ENCODE data around the gene HOXD10.
A peak's percentile ranks its signal among the peaks of the same experiment; 100 is the strongest.

HOXD10 gene

DNA sequence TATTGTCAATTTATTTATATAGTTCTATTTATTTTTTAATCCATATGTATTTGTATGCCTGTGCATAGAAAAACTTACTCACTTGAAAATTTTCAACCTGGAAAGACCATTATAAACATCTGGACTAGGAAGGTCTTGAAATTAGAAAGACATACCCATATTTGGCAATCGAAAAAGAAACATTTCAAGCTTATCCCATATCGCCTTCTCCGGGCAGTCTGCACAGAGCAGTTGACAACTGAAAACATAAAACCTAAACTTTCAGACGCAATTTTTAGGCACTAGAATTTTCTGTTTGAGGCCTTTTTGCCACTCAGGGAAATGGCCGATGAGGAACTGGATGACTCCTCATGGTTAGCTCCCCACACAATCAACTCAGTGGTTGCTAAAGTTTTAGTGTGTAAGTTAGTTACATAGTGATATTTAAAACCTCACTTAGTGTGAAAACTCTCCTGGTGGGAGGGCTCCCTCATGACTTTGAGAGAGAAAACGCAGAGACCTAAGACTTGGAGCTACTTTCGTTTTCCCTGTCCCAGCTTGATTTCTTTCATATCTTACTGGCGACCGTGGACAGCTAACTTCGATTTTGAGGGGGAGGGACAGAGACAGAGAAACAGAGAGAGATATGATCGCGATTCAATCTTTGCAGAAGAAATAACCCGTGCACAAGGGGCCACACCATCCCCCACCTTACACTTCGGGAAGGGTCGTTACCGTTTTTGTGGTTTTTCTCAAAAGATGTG, 20.2 kb upstream of the HOXD10 start:
- DNase-seq: no peak

DNA sequence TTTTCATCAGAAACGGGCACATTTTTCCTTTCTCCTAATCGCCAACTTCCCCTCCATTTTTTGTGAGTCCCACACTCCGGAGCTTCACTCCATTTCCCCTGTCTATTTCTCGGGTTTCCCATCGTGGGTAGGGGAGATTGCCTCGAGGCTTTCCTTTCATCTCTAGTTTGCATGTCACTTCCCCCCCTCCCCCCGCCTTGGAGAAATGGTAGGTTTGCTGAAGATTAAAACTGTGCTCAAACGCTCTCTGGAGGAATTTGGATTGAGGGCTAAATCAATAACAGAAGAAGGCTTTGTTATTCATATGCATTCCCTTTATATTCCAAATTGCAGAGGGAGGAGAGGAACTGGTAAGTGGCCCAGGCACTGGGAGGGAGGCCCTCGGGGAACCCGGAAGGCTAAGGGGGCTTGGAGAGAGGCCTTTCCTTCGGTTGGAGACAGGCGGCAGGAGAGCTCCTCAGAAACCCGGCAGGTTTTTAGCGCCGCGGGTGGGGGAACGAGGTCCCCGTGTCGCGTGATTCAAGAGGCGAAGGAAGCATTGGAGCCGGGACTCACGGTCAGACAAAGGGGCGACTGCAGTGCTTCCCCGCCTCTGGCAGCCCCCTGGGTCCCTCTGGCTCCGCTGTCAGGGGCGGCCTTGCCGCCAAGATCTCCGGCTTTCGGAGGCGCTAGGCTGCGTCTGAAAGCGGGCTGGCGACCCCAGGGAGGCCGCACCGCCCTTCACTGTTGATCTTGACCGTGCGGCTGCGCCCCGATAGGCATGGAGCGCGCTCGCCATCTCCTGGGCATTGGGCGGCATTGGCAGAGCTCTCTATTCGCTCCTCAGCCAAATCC, 19.4 kb upstream of the HOXD10 start:
- peak; percentile 61 for DNase-seq

DNA sequence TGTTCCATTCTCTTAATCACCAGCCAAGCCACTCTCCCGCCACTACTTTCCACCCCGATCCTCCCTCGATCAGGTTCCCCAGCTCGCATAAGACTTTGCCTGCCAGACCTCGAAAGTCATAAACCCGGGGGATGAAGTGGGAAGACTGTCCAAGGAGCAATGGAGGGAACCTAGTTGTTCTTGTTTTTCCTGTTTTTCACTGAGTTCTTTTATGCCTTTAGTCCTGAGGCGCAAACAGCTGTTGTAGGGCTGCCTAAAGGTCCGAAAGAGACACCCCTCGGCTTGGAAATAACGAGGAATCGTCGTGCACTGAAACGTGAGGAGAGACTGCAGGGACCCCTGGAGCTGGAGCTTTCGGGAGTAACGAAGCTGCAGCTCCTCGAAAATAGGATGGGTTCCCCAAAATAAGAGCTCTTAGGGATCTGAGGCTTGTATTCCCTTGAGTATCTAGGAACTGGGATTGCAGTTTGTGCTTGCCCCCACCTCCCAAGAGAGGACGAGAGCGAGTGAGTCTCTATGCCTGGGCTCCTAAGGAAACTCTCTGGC, 18.7 kb upstream of the HOXD10 start:
- DNase-seq: no peak

DNA sequence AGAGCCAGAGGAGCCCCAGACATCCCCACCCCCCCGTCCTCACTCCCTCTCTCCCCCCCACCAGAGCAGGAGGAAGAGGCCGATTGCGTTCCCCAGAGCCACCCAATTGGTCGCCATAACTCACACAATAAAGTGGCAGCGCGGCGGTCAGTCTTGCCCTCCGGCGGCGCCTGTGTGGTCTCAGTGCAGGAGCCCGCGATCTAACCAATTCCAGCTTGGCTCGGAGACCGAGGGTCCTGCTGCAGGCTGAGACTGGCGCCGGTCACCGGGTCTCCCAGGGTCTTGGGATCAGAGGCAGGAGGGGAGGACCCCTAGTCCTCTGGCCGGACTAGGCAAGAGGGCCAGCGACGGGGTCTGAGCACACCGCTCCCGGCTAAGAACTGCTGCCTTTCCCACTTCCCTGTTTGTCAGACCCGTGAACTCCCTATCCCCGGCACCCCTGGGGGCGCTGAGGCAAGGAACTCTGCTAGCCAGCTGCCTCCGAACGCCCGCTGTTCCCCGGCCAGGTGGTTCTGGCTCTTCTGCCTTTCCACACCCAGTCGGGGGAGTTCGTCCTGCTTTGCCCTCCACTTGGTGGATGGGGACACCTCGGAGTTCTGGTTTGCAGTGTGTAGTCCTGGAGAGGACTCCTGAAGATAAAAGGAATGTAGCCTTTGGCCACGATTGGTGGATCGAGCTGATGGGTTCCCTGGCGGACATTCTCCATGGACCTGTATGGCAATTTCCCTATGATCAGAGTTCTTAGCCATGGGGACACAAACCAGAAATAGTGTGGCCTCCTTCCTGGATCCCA, 18.0 kb upstream of the HOXD10 start:
- DNase-seq: no peak

DNA sequence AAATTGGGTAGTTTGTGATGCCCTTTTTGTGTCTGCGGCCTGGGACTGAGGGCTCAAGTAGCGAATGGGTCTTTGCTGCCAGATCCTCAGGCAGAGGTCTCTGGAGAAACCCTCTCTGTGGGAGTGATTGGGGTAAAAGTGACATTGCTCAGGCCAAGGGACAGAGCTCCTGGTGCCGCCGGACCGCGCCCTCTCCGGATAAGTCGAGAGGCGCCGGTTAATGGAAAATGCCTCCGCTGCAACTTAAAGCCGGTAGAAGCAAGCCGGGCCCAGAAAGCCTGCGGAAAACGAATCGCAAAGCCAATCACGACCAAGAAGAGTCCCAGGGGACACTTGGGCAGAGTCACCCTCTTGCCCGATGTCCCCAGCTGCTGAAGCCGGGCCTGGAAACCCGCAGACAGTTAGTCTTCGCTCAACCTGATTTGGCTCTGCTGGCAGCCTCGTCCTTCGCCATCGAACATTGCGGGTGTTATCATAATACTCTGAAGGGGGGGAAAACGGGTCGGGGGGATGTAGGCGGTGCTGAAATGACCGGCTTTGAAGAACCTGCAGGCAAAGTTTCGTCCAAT, 17.3 kb upstream of the HOXD10 start:
- DNase-seq: no peak

DNA sequence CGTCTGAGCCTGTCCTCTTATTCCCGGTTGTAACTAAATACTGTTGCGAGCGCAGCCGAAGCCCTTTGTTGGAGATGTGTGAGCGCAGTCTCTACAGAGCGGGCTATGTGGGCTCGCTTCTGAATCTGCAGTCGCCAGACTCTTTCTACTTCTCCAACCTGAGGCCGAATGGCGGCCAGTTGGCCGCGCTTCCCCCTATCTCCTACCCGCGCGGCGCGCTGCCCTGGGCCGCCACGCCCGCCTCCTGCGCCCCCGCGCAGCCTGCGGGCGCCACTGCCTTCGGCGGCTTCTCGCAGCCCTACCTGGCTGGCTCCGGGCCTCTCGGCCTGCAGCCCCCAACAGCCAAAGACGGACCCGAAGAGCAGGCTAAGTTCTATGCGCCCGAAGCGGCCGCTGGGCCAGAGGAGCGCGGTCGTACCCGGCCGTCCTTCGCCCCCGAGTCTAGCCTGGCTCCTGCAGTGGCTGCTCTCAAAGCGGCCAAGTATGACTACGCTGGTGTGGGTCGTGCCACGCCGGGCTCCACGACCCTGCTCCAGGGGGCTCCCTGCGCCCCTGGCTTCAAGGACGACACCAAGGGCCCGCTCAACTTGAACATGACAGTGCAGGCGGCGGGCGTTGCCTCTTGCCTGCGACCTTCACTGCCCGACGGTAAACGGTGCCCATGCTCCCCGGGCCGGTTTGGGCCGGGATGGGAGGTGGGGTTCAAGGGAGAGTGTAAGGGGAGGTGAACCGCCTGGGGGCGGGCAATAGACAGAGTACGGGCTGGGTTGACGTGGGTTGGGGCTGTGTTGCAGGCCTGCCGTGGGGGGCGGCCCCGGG, 16.6 kb upstream of the HOXD10 start, which contains the start of gene HOXD12:
HOXD12 (plus strand) TSS at position 68 of the 819 bp plus-strand sequence; CDS start at position 75, 7 bp downstream.
- DNase-seq: no peak

DNA sequence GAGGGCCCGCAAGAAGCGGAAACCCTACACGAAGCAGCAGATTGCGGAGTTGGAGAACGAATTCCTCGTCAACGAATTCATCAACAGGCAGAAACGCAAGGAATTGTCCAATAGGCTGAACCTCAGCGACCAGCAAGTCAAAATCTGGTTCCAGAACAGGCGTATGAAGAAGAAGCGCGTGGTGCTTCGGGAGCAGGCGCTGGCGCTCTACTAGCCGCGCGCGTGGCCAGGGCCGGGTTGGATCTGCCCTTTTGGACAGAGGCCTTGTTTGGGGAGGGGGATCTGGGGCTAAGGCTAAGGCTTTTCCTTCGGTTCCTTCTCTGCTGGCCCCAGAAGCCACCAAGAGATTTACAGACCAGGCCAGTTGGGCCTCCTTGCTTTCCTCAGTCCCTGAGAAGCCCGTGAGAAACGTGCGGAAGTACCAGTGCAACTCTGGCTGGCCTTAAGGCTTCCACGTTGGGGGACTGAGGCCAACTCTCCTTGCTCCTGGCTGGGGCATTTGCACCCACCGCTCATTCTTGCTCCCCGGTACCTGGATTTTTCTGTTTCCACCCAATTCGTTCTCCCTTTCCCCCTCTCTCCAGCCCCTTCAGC, 15.9 kb upstream of the HOXD10 start:
- no peak for DNase-seq

DNA sequence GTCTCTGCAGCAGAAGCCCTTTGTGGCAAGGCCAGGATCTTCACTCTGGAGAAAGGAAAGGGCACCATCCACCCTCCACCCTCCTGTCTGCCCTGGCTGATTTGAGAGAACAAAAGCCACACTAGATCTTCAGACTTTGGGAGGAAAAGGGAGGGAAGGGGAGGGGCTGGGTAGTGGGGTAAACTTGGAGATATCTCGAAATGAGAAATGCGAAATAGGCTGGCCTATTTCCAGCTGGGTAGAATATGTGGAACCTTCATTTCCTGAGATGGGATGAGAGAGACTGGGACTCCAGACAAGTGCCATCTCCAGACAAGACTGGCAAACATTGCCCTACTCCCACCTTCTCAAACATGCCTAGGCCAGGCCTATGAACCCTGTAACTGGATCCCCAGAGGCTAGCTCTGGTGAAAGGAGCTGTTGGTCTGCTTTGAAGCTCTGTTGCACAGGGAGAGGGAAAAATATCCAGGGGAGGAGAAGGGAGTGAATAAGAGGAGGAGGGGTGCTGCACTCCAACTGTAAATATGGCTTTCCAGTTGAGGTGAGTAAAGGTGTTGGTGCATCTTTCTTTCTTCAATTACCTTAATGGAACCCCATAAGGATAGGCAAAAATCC, 15.3 kb upstream of the HOXD10 start:
- DNase-seq: no peak

DNA sequence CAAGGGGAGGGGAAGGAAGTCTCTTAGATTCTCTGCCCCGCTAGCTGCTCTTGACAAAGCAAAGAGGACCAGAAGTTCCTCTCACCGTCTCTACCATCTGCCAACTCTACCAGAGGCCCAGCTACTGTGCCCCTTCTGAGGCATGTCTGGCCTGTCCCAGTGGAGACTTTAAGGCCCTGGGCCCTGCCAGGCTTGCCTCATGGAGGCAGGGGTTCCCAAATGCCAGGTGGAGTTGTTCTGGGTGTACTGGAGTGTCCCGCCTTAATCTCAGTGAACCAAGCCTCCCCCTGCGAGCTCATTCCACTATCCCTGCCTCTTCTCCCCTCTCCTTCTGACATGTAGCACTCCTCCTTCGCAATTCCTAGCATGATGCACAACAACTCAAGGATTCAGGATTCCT, 14.7 kb upstream of the HOXD10 start:
- no peak for DNase-seq

DNA sequence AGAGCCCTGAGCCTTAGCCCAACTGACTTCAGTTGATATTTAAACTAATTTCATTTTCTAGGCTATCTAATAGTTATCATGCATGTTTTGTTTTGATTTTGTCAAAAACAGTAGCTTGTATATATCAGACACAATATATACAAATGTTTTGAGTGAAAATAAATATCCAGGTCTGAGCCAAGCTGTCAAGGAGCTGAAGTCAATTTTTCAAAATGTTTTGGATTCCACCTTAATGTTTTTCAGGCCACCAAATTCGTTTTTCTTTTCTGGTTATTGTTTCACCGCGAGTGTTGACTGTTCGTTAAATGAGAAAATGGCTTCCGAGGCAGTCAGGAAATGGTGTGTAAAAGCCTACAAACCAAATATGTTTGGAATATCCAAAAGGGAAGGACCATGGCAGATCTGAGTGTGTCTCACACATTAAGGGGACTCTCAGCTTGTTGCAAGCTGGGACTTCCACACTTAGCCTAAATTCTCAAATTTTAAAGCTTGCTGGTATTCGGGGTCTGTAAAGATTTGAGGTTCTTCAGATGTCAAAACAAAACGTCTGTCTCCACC, 14.2 kb upstream of the HOXD10 start:
- no peak for DNase-seq

DNA sequence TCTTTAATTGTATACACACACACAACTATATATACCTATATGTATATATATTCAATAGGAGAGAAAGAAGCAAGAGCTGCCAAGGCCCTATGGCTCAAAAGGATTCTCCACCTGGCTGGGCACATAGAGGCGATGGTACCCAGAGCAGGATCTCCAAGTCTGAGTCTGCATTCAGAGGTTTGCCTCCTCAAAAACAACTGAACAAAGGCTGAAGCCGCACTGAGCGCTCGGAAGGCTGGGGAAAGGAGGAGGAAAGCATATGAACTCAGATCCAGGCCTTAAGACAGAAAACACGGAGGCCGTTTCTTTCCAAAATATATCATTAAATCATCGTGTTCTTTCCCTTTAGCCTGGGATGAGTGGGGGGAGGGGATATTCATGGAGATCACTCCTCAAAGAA, 13.4 kb upstream of the HOXD10 start:
- no peak for DNase-seq

DNA sequence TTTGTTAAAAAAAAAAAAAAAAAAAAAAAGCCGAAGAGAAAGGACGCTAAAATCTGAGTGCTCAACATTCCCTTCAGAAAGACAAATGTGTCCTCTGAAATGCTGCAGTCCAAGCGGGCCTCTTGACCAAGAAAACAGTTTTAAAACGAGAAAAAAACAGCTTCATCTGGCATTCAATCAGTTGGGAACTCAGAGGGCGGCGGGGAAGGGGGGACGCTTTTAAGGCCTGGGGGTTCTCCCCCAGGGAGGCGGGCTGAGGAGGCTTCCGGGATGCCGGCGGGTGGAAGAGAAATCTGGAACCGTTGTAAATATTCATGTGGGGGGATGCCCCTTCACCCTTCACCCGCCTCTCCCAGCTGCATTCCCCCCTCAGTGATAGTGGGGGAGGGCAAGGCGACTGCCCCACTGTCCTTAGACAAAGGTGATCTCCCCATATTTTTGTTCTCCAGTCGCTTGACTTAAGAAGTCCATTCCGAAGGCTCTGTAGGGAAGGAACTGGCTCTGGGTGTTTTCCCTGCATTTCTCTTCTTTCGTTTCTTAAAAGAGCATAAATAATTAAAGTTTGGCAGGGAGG, 12.7 kb upstream of the HOXD10 start:
- DNase-seq: no peak

DNA sequence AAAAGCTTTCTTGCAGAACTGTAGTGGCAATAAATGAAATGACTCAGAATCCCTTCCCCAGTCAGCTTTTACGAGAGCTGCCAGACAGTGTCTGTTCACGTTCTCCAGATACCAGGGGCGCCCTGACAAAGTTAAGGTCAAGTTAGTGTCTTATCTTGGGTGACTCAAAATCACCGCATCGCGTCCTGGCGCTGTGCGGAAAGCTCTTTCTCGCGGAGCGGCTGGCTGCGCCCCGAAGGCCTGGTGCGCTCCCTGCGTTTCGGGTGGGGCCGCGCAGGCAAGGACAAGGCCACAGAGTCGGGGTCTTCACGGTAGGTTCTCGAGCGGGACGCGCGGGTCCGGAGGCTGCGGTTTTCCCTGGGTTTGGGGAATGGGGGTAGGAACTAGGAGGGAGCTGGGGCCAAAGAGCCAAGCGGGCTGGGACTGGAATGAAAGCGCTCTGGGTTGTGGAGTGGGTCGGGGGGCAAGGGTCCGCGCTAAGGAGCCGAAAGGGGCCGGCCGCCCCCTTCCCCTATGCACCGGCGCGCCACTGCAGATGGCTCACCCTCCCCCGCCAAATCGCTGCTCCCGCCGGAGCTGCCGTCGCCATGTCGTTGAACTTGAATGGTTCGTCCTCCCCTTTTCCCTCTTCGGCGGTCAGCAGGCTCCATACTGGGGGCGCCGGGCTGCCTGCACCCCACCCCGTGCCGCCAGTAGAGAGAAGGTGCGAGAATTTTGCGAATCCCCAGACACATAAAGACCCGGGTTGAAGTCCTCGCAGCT, 12.1 kb upstream of the HOXD10 start:
- DNase-seq: no peak

DNA sequence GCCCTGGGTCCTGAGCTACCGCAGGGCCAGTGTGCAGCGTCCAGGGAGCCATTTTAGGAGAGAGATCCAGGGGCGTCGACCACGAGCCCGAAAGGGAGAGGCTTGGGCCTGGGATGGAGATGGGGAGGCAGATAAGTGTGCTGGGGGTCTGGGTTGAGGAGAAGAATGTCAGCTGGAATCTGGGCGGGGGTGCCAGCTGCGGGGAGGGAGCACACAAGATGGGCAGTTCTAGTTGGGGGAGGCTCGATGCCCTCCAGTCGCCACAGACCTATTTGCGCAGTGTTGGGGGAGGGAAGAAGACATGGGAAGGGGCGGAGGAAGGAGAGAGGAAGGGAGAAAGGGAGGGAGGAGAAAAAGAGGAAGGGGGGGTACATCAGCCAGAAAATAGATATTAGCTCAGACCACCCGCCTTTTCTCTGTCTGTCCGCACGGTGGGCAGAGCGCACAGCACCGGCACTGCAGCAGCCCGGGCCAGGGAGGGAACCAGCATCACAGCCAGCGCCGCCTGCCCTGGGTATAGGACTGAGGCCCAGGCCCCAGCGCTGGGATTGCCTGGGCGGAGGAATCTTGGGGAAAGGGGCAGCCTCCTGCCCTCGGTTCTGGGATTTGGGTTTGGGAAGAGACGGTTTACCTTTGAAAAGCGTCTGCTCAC, 11.4 kb upstream of the HOXD10 start:
- DNase-seq: no peak

DNA sequence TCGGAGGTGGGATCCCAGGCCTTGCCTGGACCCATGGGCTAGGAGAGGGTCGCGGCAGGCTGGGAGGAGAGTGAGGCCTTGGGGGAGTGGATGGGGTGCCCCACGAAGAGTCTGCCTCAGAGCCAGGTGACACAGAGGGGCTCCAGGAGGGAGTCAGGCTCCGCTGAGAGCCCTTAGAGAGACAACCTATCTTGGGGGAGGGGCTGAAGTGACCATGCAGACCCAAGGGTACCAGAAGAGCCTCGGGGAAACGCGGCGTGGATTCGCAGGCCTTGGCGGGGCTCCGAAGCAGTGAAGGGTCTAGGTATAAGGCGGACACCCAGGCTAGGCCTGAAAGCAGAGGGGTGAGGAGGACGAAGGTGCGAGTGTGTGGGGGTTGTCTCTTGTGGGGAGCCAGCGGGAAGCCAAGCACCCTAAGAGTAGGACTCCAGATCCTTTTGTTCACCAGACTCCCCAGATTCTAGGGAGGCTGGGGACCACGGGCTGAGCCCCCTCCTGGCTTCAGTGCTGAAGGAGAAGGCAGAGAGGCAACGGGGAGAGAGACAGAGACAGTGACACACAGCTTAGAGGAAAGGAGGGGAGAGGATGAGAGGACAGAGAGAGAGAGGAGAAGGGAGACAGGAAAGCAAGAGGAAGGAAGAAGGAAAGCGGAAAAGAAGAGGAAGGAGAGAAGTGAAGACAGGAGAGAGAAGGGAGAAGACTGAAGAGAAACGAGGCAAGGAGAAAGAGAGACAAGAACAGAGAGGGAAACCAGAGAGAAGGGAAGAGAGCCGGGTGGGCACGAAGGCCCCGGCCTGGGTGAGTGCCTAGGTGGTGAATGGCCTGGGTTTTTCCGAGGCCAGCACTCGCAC, 10.6 kb upstream of the HOXD10 start:
- no peak for DNase-seq

DNA sequence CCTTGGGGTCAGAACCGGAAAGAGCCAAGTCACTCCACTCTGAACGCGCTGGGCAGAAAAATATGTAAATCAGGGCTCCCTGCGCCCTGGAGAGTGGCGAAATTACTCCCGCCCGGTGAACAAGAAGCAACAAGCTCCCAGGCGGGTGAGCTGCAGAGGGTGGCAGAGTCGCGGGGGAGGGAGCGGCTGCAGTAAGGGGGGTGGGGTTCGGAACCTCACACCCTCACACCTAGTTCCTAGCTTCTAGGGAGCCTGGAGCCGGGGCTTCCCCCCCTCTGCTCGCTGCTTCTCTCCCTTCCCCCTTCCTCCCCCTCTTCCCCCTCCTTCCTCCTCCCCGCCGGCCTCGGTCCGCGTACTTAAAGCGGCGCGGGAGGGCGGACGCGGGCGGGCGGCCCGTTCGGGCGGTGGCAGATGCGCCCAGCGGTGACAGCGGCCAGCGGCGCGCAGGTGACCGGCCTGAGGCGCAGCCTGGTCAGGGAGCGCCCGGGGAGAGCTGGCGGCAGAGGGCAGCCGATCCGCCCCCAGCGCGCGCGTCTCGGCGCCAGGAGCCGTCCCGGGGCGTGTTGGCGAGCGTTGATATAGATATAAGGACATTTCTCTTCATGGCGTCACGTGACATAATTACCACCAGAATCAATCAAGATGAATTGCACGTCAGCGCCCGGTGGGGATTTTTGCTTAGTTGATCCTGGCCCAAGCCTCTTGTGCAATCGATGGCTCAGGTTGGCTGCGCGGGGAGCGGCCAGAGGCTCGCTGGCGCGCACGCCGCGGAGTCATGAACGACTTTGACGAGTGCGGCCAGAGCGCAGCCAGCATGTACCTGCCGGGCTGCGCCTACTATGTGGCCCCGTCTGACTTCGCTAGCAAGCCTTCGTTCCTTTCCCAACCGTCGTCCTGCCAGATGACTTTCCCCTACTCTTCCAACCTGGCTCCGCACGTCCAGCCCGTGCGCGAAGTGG, 9.7 kb upstream of the HOXD10 start, which contains the start of gene HOXD11:
HOXD11 (plus strand) TSS at position 700 of the 959 bp plus-strand sequence; CDS start at position 776, 76 bp downstream.
- peak; percentile 21 for DNase-seq

Data from NCI-H1694 (cell line).